GM12864 (cell line): Measurements from ENCODE around the gene THRB.

Experiments used
- DNase-seq: peaks from one replicate; pipeline ENCODE4 v3.0.0-alpha.2; 2011; ENCODE audit warnings: low read depth
- H3K4me3 ChIP-seq: 2 replicates; pipeline ENCODE4 v1.5.1; 2011; ENCODE audit warnings: mild to moderate bottlenecking, low read depth, low read length, control low read depth
- TF ChIP-seq, protein P1 (sequence below): IDR thresholded peaks from 2 replicates; pipeline ENCODE4 v1.5.1; 2011; ENCODE audit warnings: low read depth, mild to moderate bottlenecking, moderate library complexity, low read length, control low read depth, inconsistent platforms; ENCODE audit errors: missing control alignments

THRB gene

DNA sequence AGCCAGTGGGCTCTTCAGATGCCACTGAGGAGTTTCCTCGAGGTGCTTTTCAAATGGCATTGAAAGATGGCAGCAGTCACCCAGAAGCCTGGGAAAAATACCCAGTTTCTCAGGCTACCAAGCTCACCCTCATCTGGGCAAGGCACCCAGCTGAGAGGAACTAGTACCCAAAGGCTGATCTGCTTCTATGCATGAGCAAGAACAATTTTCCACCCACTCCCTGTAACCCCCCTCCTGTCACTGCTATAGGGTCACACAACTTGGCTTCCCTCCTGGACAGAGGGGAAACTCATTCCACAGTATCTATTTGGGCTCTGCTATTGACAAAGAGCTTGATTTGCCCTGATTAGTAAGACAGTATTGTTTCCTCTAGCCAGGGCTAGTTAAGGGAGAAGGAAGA, 31.9 kb downstream of the THRB start:
- TF ChIP-seq, protein P1, sequence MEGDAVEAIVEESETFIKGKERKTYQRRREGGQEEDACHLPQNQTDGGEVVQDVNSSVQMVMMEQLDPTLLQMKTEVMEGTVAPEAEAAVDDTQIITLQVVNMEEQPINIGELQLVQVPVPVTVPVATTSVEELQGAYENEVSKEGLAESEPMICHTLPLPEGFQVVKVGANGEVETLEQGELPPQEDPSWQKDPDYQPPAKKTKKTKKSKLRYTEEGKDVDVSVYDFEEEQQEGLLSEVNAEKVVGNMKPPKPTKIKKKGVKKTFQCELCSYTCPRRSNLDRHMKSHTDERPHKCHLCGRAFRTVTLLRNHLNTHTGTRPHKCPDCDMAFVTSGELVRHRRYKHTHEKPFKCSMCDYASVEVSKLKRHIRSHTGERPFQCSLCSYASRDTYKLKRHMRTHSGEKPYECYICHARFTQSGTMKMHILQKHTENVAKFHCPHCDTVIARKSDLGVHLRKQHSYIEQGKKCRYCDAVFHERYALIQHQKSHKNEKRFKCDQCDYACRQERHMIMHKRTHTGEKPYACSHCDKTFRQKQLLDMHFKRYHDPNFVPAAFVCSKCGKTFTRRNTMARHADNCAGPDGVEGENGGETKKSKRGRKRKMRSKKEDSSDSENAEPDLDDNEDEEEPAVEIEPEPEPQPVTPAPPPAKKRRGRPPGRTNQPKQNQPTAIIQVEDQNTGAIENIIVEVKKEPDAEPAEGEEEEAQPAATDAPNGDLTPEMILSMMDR: no peak
- DNase-seq: no peak

DNA sequence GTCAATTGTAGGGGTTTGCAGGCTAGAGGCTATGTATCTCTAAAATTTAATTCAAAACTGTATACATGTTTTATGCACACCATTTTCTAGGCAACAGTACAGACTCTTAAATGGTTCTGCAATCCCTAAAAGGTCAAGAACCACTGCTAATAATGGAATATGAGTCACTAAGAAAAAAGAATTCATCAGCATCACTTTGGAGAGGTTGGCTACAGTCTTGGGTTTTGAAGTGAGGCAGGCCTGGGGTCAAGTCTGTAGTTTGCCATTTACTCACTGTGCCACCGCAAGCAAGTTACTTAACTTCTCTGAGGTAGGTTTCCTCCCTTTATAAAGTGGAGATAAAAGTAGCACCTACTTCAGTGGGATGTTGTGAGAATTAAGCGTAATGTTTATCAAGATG, 33.7 kb downstream of the THRB start:
- TF ChIP-seq, protein P1: no peak
- DNase-seq: no peak
- no peak overlapping the region for H3K4me3 ChIP-seq

More for the DNA sequence above, 31.9 kb downstream of the THRB start:
- no peak overlapping the region for H3K4me3 ChIP-seq

DNA sequence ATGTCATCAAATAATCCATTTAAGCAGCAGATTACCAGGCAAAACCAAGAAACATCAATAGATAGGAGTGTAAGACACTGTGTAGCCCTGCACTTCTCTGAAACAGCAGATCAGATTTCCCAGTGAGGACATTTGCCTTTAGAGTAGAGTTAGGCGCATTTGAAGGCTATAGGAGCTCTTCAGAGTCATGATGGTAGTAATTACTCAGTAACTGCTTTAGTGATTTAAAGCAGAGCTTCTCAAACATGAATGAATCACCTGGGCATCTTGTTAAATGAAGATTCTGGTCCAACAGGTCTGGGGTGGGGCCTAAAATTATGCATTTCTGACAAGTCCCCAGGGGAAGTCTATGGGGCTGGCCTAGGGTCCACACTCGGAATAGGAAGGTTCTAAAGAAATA, 36.9 kb downstream of the THRB start:
- DNase-seq: no peak
- H3K4me3 ChIP-seq: no peak overlapping the region
- TF ChIP-seq, protein P1: no peak

DNA sequence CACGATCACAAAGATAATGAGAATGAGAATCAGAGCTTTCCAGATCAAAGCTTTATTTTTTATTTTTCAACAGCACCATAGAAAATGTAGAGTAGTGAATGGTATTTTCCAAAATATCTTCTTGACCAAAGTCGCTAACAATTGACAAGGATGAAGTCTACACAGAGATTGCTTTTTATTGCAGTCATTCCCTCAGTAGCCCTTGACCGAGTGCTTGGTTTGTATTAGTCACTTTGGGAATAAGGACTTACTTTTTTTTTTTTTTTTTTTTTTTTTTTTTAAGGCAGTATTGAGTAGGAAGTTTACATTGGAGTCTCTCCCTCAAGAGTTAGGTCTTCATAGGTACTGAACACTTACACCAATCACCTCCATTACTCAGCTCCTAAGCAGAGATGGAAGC, 39.8 kb downstream of the THRB start:
- no peak for DNase-seq
- no peak overlapping the region for H3K4me3 ChIP-seq
- TF ChIP-seq, protein P1: no peak

DNA sequence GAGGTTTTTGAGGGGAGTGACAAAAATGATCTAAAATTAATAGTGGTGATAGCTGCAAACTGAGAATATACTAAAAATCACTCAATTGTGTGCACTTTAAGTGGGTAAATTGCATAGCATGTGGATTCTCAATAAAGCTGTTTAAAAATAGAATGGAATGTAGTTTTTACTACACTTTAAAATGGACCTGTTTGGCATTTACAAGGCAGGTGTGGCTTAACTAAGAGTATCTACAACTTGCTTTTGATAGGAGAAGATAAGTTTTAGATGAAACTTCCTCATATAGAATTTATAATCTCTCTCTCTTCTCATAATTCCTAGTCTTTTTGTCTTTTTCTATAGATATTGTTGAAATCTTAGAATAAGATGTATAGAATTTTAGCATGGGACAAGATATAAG, 40.3 kb downstream of the THRB start:
- DNase-seq: no peak
- TF ChIP-seq, protein P1: no peak
- H3K4me3 ChIP-seq: no peak overlapping the region

DNA sequence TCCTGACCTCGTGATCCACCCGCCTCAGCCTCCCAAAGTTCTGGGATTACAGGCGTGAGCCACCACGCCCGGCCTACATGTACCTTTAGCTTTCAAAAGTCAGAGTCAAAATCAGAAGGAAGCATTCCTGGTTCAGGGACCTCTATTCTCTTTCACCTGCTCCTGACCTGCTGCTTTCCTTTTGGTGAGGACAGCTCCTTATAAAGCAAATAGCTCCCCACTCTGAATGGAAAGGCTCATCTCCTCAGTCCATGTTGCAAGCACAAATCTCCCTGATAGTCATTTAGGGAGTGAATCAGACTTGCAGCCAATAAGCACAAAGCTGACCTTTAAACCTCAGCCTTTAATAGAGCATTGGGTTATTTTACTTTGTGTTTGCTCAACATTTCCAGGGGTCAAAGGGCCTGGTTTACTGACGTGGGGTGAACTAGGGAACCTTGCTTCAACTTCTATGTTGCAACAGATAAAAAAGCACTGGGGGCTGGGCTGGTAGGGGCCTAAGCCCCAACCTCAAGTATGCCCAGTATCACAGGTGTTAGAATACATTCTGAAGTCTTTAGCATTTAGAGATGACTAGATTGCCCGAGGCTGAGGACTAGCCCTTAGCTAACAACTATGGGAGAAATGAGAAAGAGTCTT, 43.1 kb downstream of the THRB start:
- no peak overlapping the region for H3K4me3 ChIP-seq
- no peak for DNase-seq
- TF ChIP-seq, protein P1: no peak
